HG02870 (cell line): Measurements from ENCODE around the gene NPY1R.
A peak's percentile ranks its signal among the peaks of the same experiment; 100 is the strongest.

Source experiments
- ATAC-seq: cut with Tn5 transposase; IDR thresholded peaks from one replicate; pipeline ENCODE4 v1.9.1; 2021; ENCODE audit warnings: mild to moderate bottlenecking, moderate library complexity; ENCODE audit not compliant: unreplicated experiment

The NPY1R gene

DNA sequence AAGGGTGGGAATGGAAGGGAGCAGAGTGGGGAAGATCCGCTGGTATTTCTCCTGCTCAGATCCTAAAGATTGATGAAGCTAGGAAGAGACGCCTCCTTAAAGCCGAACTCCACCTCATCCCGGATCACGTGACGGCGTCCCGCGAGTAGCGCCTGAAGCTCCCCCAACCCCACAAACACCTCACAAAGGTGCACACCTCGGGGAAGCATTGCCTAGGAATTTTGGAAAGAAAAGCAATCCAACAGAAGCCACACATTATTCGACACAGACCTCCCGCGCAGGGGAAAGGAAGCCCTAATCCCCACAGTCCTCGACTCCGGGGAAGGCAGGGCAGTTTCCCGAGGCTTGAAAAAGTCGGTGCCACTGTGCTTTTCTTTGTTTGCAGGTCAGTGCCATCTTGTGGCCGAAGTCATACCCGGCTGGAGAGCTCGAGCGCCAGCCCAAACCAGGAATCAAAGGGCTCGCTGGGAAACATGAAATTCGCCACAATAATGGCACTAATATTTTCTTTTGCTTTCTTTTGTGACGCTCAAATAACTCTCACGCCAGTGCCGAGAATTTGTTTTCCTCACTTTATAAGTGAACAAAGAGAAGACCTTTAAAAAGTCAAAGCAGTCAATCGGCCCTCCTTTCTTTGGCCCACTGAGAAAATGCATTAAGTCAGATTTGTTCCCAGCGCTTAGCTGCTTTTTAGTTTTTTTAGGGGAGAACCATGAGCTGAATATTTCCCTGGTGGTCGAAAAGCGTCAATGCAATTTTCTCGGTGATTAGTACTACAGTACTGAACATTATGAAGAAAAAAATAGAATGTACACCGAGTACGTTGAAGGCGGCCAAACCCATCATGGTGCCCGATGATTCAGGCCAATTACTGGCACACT is at the start of gene NPY1R:
NPY1R (minus strand) TSS at position 71 of the 881 bp plus-strand sequence. CDS start 6,042 bp downstream, outside the sequence.
- ATAC-seq: peak; percentile 81

GRCh38 chr4:163380703-163381102 is 48.3 kb upstream of the NPY1R start:
- no peak for ATAC-seq

DNA sequence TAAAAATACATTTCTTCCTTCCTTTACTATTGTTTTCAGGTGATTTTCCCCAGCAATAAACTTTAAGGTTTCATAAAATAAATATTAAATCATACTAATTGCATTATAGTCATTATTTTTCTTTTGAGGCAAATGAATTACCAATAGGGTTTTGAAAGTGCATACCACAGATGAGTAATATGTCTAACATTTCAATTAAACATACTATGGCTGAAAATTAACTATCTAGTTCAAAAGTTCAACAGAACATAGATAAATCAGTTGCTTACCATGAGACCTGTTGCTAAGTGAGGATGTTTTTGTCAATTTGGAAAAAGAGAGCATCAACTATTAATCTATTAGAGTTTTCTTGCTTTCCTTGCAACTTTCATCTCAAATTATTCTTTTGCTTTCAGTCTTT is 46.3 kb upstream of the NPY1R start:
- no peak for ATAC-seq

GRCh38 chr4:163372029-163372428 is 39.6 kb upstream of the NPY1R start:
- no peak for ATAC-seq

- ATAC-seq: no peak
Observed at GRCh38 chr4:163367651-163368050, 35.3 kb upstream of the NPY1R start.

- no peak for ATAC-seq
Observed at GRCh38 chr4:163356104-163356503, 23.7 kb upstream of the NPY1R start.

GRCh38 chr4:163353054-163353453 is 20.7 kb upstream of the NPY1R start:
- no peak for ATAC-seq

GRCh38 chr4:163350672-163351071 is 18.3 kb upstream of the NPY1R start:
- no peak for ATAC-seq

DNA sequence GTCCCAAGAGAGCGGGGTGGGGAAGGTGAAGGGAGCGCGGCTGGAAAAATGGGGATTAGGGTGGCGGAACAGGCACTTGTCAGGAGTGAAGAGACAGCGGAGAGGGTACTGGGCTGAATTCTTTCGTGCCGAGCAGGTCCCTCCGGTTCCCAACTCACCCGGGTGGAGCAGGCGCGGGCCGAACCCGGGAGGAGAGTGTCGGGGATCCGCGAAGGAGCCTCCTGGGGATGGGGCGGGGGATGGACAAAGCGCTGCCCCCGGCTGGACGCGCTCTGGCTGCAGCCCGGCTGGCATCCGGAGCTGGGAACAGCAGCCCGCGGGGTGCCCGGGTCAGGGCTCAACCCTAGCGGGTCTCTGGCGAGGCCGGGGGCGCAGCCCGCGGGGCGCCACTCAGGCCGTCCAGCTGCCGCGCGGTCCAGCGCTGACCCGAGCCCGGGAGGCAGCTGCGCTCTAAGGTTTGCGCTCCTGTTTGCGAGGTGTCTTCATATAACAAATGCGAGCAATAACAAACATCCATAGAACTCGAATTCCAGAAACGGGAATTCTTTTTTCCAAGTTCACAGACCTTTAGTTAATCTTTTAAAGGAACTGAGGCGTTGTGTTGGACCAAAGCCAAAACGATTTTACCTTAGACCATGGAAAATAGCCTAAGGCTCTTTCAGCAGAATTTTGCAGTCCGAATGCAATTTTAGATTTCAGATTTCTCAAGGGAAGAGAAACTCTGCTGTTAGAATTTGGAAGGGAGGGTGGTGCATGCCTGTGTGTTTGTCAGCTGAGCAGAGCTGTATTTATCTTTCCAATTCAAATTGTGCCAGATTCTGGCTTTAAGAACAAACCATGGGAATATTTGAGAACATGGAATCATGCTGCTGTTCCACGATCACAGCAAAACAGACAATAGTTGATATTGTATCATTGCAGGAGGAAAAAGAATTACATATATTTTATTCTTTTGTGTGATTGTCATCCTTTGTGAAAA is 12.0 kb upstream of the NPY1R start:
- no peak for ATAC-seq

DNA sequence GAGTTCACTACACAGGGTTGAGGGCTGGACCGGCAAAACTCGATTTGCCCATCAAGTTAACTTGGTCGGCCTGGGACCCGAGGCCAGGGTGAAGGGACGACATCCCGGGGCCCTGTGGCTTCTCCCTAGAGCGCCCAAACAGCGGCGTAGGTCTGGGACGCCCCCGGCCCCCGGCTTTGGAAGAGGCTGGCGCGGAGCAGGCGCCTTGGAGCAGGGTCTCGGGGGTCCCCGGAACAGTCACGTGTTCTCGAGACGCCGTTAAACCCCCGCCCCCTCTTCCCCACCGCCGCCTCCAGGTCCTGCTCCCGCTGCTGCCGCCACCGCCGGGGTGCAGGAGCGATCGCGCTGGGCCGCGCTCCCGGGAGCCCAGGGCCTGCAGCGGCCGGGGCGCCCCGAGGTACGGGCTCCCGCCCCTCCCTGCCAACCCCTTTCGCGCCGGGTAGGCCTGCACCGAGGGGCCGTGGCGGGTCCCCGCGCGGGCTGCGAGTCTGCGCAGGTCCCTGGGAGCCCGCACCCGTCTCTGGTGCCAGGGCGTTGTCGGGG is 11.3 kb upstream of the NPY1R start, which contains the start of gene NPY5R:
NPY5R (plus strand) TSS at position 289 of the 543 bp plus-strand sequence. CDS start 6,382 bp downstream, outside the sequence.
- no peak for ATAC-seq

DNA sequence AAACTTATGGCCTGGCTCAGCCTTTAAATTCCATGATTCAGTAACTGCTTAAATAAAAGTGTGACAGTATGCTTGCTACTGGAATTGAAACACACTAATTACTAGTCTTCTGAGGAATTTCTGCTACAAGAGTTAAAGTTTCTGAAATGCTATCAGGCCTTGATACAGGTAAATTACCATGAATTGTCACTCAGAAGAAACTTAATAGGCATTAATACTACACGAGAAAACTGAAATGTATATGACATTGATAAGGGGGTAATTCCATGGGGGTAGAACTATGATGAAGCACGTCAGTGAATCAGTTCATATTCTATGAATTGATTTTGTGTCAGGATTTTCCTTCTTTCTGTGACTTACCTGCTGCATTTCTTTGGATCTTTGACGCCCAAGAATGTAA is 3.0 kb upstream of the NPY1R start:
- no peak for ATAC-seq

GRCh38 chr4:163331629-163332376 is 593 bp downstream of the NPY1R start:
- no peak for ATAC-seq

DNA sequence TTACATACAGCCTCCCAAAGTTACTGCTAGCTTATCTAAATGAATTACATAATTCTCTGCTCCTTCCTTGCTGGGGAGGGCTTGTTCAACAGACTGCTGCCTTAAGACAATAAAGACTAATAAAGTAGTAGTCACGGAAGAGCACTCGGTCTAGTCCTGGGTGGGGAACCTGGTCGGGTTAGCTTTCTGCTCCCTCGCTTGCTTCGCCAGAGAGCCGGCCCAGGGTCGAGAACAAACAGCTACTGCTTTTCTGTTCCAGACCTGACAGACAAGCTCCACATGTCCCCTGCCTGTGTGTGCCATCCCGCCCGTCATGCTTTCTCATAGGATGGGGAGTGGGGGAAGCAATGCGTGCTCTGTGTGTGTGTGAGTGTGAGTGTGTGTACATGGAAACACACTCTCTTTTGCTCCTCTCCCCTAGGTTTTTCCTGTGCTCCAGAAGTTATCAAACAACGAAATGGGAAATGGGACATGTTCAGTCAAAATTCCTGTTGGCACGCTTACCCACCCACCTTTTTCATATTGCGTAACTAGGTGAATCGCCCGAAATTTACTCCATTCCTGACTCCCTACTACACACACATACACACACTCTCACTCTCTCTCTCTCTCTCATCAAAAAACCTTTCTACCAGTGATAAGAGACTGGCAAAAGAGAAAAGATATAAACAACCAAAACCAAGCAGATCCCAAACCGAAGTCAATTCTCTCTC is 1.3 kb downstream of the NPY1R start:
- no peak for ATAC-seq

GRCh38 chr4:163317110-163317509 is 15.3 kb downstream of the NPY1R start:
- no peak for ATAC-seq

DNA sequence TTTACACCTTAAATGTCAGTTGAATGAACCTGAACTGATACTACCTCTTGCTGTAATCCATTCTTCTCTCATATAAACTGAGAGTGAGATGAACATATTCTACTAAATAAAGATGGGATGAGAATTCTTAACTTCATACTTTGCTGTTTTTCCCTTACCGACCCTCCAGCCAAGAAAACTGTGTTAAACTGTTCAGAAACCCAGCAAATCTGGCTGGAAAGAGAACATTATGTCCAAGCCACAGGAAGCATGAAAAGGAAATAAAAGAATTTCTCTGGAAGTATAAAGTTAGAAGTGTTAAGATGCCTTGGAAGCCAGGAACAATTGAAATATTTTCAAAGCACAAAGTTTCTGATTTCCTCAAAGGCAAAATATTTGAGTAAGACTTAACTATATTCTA is 22.9 kb downstream of the NPY1R start:
- no peak for ATAC-seq

- no peak for ATAC-seq
Observed at GRCh38 chr4:163303069-163303468, 29.3 kb downstream of the NPY1R start.

GRCh38 chr4:163300445-163300844 is 32.0 kb downstream of the NPY1R start:
- ATAC-seq: no peak

GRCh38 chr4:163295138-163295537 is 37.3 kb downstream of the NPY1R start:
- ATAC-seq: no peak

DNA sequence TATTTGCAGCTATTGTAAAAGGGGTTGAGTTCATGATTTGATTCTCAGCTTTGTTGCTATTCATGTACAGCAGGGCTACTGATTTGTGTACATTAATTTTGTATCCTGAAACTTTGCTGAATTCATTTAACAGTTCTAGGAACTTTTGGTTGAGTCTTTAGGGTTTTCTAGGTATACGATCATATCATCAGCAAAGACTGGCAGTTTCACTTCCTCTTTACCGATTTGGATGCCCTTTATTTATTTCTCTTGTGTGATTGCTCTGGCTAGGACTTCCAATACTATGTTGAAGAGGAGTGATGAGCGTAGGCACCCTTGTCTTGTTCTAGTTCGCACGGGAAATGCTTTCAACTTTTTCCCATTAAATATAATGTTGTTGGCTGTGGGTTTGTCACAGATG is 48.1 kb downstream of the NPY1R start:
- no peak for ATAC-seq
